Activated CD4-positive, alpha-beta memory T cell treated with anti-CD3 and anti-CD28 coated beads, Interleukin-2, amount 10 ng/mL, durations not matched to agents 7 days and 5 days (primary cell): ENCODE data around the gene KASH5. TPM values are rescaled to one million over a fixed set of nuclear protein-coding genes. Genes with fewer than 3 reads are reported as not detected.

ENCODE experiments used
- CTCF ChIA-PET: fragments of 350-600 bp; sonication (Branson Sonifier 250); formaldehyde crosslinking; loops from one replicate; lab custom pipeline; 2021; ENCODE audit warnings: antibody characterized with exemption, inconsistent platforms; lab: Charles Lee
- POLR2A ChIA-PET: fragments of 350-600 bp; sonication (Branson Sonifier 250); formaldehyde crosslinking; loops from one replicate; lab custom pipeline; 2021; ENCODE audit warnings: antibody characterized with exemption; lab: Charles Lee
- DNase-seq: peaks from one replicate; pipeline ENCODE4 v3.0.0-alpha.2; 2020
- H3K27ac Mint-ChIP-seq: one replicate; pipeline ENCODE4 v1.8.0; 2021; ENCODE audit warnings: mild to moderate bottlenecking, mixed read lengths
- H3K27me3 Mint-ChIP-seq: one replicate; pipeline ENCODE4 v1.8.0; 2021; ENCODE audit warnings: mixed read lengths
- H3K36me3 Mint-ChIP-seq: one replicate; pipeline ENCODE4 v1.8.0; 2021; ENCODE audit warnings: low read depth, mixed read lengths
- H3K4me1 Mint-ChIP-seq: one replicate; pipeline ENCODE4 v1.8.0; 2021; ENCODE audit warnings: mixed read lengths
- H3K4me3 Mint-ChIP-seq: one replicate; pipeline ENCODE4 v1.8.0; 2021; ENCODE audit warnings: mild to moderate bottlenecking, mixed read lengths
- H3K9me3 Mint-ChIP-seq: one replicate; pipeline ENCODE4 v1.8.0; 2021; ENCODE audit warnings: mixed read lengths
- total RNA-seq, 2 experiments: library from RNA; stranded (reverse); gene quantifications; one replicate each; pipeline ENCODE4 v1.2.3, GENCODE V29; 2021

The KASH5 gene
- total RNA-seq, 2 experiments from 2014 or later: 0.73 to 0.81 TPM

GRCh38 chr19:49348305-49349189, 39.5 kb upstream of the KASH5 start:
- Mint-ChIP-seq H3K27me3 (peaks cover 7% of the 10 kb centered on the region), H3K4me3 (no peak overlapping the region), H3K36me3 (no peaks in the 10 kb centered on the region), H3K9me3 (no peaks in the 10 kb centered on the region), H3K27ac (no peak overlapping the region), H3K4me1 (peaks cover 9% of the 10 kb centered on the region)
- DNase-seq: no peak
- ChIA-PET POLR2A (no interaction called here), CTCF (no interaction called here)

DNA sequence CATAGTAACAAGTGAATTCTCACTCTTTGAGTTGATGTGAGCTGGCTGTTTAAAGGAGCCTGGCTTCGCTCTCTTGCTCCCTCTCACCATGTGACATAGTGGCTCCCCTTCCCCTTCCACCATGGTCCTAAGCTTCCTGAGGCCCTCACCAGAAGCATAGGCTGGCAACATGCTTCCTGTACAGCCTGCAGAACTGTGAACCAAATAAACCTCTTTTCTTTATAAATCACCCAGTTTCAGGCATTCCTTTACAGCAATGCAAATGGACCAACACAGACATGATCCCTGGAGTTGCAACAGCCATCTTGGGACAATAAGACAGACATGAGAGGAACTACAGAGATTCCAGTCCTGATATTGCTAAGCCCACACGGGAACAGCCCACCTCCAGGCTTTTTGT, 38.5 kb upstream of the KASH5 start:
- Mint-ChIP-seq H3K9me3 (no peaks in the 10 kb centered on the region), H3K27ac (no peak overlapping the region), H3K36me3 (no peaks in the 10 kb centered on the region), H3K4me1 (peaks cover 7% of the 10 kb centered on the region), H3K4me3 (no peak overlapping the region), H3K27me3 (peaks cover 8% of the 10 kb centered on the region)
- no peak for DNase-seq
- ChIA-PET CTCF (no interaction called here), POLR2A (no interaction called here)

- Mint-ChIP-seq H3K27me3 (peaks cover 46% of the 10 kb centered on the region), H3K4me1 (peaks cover 8% of the 10 kb centered on the region), H3K36me3 (no peaks in the 10 kb centered on the region), H3K9me3 (no peaks in the 10 kb centered on the region), H3K4me3 (no peak overlapping the region), H3K27ac (no peak overlapping the region)
- POLR2A ChIA-PET: no interaction called here
- no peak for DNase-seq
- CTCF ChIA-PET: interaction anchor here (0.9 kb wide), 1 partner anchor 23 kb away, joined by 3 read pairs; no protein-coding TSS in a partner anchor
Observed at GRCh38 chr19:49355909-49356353, 32.1 kb upstream of the KASH5 start.

DNA sequence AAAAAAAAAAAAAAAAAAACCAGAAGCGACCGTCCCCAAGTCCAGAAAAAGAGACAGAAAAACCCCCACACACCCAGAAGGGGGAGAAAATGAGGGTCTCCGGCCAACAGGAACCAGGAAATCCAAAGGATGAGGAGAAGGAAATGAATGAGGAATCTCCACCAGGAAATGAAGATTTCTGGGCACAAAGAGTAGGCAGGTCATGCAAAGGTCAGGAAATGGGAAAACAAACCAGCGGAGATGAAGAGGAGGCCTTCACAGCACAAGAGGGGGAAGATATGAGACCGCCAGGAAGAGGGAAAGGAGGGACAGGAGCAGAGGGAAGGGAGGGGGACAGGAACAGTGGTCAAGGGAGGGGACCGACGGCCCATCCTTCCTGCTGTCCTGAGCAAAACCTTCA, 31.7 kb upstream of the KASH5 start:
- no peak overlapping the region for H3K27ac Mint-ChIP-seq
- CTCF ChIA-PET: no interaction called here

GRCh38 chr19:49357186-49357585, 30.9 kb upstream of the KASH5 start:
- no peak overlapping the region for H3K4me3 Mint-ChIP-seq
- CTCF ChIA-PET: no interaction called here
- POLR2A ChIA-PET: no interaction called here
- H3K4me1 Mint-ChIP-seq: peaks cover 13% of the 10 kb centered on the region
- DNase-seq: no peak
- no peak overlapping the region for H3K27ac Mint-ChIP-seq
- H3K9me3 Mint-ChIP-seq: no peaks in the 10 kb centered on the region
- H3K36me3 Mint-ChIP-seq: no peaks in the 10 kb centered on the region
- peaks cover 54% of the 10 kb centered on the region for H3K27me3 Mint-ChIP-seq

More for the DNA sequence above, 31.7 kb upstream of the KASH5 start:
- Mint-ChIP-seq H3K4me3 (no peak overlapping the region), H3K36me3 (no peaks in the 10 kb centered on the region), H3K27me3 (peaks cover 48% of the 10 kb centered on the region), H3K4me1 (peaks cover 9% of the 10 kb centered on the region), H3K9me3 (no peaks in the 10 kb centered on the region)
- POLR2A ChIA-PET: no interaction called here
- DNase-seq: no peak

GRCh38 chr19:49359851-49360820, 27.9 kb upstream of the KASH5 start:
- Mint-ChIP-seq H3K9me3 (no peaks in the 10 kb centered on the region), H3K4me3 (no peak overlapping the region), H3K36me3 (no peaks in the 10 kb centered on the region), H3K27ac (no peak overlapping the region), H3K4me1 (peaks cover 13% of the 10 kb centered on the region), H3K27me3 (peaks cover 50% of the 10 kb centered on the region)
- ChIA-PET CTCF (no interaction called here), POLR2A (interaction anchor here (1.0 kb wide), 1 partner anchor 25 kb away, joined by 3 read pairs; the partner anchor contains the start of gene CD37)
- DNase-seq: no peak

DNA sequence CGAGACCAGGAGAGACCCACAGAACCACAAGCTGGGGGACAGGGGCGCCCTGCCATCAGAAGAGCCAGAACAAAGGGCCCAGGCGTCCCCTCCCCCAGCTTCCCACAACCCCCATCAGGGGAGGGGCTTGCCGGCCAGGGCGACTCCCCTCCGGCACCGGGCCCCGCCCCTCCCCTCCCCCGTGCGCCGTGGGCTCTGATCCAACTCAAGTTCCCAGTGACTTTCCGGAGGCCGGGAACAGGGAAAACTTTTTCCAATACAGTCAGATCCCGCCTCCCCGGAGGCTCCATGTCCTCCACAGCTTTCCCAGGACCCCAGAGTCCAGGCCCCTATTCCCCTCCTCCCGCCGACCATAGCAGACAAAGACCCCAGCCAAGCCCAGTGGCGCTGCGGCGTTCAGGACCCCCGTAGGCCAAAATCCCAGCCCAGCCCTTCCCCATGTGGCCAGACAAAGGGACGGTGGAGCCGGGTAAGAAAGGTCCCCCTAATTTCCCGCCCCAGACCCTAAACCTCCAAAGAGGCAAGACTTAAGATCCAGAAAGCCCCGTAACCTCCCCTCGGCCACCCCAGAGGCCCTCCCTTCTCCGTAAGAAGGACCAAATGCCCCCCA, 26.5 kb upstream of the KASH5 start:
- H3K36me3 Mint-ChIP-seq: no peaks in the 10 kb centered on the region
- POLR2A ChIA-PET: no interaction called here
- CTCF ChIA-PET: no interaction called here
- peaks cover 43% of the 10 kb centered on the region for H3K27me3 Mint-ChIP-seq
- H3K4me3 Mint-ChIP-seq: no peak overlapping the region
- no peak overlapping the region for H3K27ac Mint-ChIP-seq
- no peak for DNase-seq
- no peaks in the 10 kb centered on the region for H3K9me3 Mint-ChIP-seq
- H3K4me1 Mint-ChIP-seq: peaks cover 7% of the 10 kb centered on the region

- peaks cover 7% of the 10 kb centered on the region for H3K4me1 Mint-ChIP-seq
- H3K9me3 Mint-ChIP-seq: no peaks in the 10 kb centered on the region
- H3K27me3 Mint-ChIP-seq: peaks cover 36% of the 10 kb centered on the region
- CTCF ChIA-PET: interaction anchor here (0.8 kb wide), 1 partner anchor 36 kb away, joined by 4 read pairs; no protein-coding TSS in a partner anchor
- H3K36me3 Mint-ChIP-seq: no peaks in the 10 kb centered on the region
- DNase-seq: no peak
- no peak within 1 kb of the TSS for H3K4me3 Mint-ChIP-seq
- POLR2A ChIA-PET: no interaction called here
- H3K27ac Mint-ChIP-seq: no peak within 1 kb of the TSS
Observed at GRCh38 chr19:49362048-49362928, 25.8 kb upstream of the KASH5 start, which contains the start of gene TEAD2. TEAD2 (minus strand) TSS chr19:49362416; CDS start chr19:49360075, 2,341 bp downstream.

DNA sequence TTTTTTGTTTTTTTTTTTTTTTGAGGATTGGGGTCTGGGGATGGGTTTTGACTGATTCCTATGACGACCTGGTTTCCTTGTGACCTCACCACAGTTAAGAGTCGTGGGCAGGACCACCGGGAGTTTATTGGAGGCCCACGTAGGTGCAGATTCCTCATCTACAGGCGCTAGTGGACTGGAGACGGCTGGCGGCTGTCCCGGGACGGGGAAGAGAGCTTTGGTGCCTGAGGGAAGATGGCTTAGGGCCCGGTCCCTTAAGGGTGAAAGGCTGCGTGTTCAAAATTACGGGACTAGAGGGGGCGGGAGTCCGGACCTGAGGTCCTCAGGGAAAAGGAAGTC, 25.2 kb upstream of the KASH5 start:
- ChIA-PET POLR2A (no interaction called here), CTCF (interaction anchor here (0.8 kb wide), 1 partner anchor 37 kb away, joined by 4 read pairs; no protein-coding TSS in a partner anchor)
- H3K9me3 Mint-ChIP-seq: no peaks in the 10 kb centered on the region
- no peak overlapping the region for H3K27ac Mint-ChIP-seq
- DNase-seq: no peak
- no peaks in the 10 kb centered on the region for H3K36me3 Mint-ChIP-seq
- H3K27me3 Mint-ChIP-seq: peaks cover 34% of the 10 kb centered on the region
- peaks cover 7% of the 10 kb centered on the region for H3K4me1 Mint-ChIP-seq
- no peak overlapping the region for H3K4me3 Mint-ChIP-seq

GRCh38 chr19:49363268-49364082, 24.6 kb upstream of the KASH5 start, which contains the start of gene DKKL1:
DKKL1 (plus strand) TSS chr19:49363877; CDS start chr19:49363999, 122 bp downstream.
- DNase-seq: peak; percentile 91
- Mint-ChIP-seq H3K27ac (no peak within 1 kb of the TSS), H3K27me3 (peaks cover 34% of the 10 kb centered on the region), H3K36me3 (no peaks in the 10 kb centered on the region), H3K4me1 (peaks cover 7% of the 10 kb centered on the region), H3K4me3 (no peak within 1 kb of the TSS), H3K9me3 (no peaks in the 10 kb centered on the region)
- CTCF ChIA-PET: interaction anchor here (0.8 kb wide), 1 partner anchor 37 kb away, joined by 4 read pairs; no protein-coding TSS in a partner anchor
- POLR2A ChIA-PET: no interaction called here

GRCh38 chr19:49364083-49364737, 23.8 kb upstream of the KASH5 start:
- peaks cover 7% of the 10 kb centered on the region for H3K4me1 Mint-ChIP-seq
- ChIA-PET CTCF (no interaction called here), POLR2A (no interaction called here)
- peaks cover 5% of the 10 kb centered on the region for H3K9me3 Mint-ChIP-seq
- no peak overlapping the region for H3K4me3 Mint-ChIP-seq
- H3K36me3 Mint-ChIP-seq: no peaks in the 10 kb centered on the region
- H3K27ac Mint-ChIP-seq: no peak overlapping the region
- DNase-seq: no peak
- peaks cover 32% of the 10 kb centered on the region for H3K27me3 Mint-ChIP-seq
